ENCODE measurements around the gene CNTRL.

GRCh38 chr9:121191235-121191634, 116.5 kb downstream of the CNTRL start:
- TF ChIP-seq, protein P1, sequence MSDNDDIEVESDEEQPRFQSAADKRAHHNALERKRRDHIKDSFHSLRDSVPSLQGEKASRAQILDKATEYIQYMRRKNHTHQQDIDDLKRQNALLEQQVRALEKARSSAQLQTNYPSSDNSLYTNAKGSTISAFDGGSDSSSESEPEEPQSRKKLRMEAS (IDR thresholded peaks at IDR 0.05; ENCODE audit: low read depth), result no peak
- TF ChIP-seq, protein P2, sequence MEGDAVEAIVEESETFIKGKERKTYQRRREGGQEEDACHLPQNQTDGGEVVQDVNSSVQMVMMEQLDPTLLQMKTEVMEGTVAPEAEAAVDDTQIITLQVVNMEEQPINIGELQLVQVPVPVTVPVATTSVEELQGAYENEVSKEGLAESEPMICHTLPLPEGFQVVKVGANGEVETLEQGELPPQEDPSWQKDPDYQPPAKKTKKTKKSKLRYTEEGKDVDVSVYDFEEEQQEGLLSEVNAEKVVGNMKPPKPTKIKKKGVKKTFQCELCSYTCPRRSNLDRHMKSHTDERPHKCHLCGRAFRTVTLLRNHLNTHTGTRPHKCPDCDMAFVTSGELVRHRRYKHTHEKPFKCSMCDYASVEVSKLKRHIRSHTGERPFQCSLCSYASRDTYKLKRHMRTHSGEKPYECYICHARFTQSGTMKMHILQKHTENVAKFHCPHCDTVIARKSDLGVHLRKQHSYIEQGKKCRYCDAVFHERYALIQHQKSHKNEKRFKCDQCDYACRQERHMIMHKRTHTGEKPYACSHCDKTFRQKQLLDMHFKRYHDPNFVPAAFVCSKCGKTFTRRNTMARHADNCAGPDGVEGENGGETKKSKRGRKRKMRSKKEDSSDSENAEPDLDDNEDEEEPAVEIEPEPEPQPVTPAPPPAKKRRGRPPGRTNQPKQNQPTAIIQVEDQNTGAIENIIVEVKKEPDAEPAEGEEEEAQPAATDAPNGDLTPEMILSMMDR (IDR thresholded peaks at IDR 0.05), result no peak
- TF ChIP-seq FOXJ3 (CRISPR knock-in tag; IDR thresholded peaks at IDR 0.05), result no peak
- no peak for TF ChIP-seq TCF12 (IDR thresholded peaks at IDR 0.05)
